Measurements from ENCODE around the gene C11orf97. TPM values are rescaled to one million over a fixed set of nuclear protein-coding genes. Genes with fewer than 3 reads are reported as not detected.
"Not testable (repeated sequence)": the region's sequence is repeated elsewhere in the genome, so short reads cannot be mapped to it uniquely, and the experiment has no call there.

Gene C11orf97
- polyA plus RNA-seq, 10 donors = not detected

DNA sequence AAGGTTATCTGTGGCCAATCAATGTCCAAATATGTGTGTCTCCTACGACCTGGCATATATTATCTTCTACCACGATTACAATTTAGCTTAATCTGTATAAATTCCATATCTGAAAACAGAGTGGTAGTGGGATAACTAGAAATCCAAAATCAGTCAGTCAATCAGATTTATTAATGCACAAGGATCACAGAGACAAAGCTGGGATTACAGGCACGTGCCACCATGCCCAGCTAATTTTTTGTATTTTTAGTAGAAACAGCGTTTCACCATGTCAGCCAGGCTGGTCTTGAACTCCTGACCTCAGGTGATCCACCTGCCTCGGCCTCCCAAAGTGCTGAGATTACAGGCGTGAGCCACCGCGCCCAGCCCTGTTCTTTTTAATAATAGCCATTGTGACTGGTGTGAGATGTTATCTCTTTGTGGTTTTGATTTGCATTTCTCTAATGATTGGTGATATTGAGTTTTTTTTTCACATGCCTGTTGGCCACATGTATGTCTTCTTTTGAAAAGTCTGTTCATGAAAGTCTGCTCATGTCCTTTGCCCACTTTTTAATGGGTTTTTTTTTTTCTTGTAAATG, 43.6 kb downstream of the C11orf97 start:
- DNase-seq = not testable (repeated sequence)

DNA sequence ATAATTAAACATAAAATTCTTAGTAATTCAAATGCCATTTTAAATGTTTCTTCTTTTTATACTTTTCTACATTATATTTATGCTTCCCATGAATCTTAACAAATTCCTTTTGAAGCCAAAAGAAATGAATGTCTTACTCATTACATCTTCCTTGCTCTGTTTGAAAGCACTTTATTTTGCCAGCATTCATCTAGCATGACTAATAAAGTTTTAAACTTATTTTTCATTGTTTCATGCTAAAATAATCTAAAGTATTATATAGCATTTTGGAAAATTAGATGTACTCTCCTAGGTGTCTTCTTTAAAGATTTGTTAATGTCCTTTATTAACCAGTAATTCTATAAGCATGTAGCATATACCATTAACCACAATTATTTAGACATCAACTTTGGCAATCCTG, 45.2 kb downstream of the C11orf97 start:
- no peak for DNase-seq

DNA sequence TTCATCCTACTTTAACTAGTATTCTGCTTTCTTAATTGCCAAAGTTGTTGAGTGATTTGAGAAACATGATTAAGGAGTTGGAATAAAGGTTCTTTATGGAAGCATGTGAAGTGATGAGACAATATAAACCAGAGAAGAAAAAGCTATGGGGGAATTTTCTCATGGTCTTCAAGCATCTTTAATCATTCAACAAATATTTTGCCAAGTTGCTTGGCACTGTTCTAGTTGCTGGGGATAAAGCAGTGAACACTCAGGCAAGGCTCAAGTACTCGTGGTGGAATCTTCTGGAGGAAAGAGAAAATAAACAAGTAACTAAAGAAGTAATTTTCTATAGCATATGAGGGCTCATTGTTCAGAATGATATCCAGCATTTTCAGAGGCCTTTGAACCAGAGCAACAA, 45.7 kb downstream of the C11orf97 start:
- peak in 1 of 3 donors; percentile 14 for DNase-seq

- no peak for DNase-seq
Observed at GRCh38 chr11:94558468-94558867, 46.2 kb downstream of the C11orf97 start.

DNA sequence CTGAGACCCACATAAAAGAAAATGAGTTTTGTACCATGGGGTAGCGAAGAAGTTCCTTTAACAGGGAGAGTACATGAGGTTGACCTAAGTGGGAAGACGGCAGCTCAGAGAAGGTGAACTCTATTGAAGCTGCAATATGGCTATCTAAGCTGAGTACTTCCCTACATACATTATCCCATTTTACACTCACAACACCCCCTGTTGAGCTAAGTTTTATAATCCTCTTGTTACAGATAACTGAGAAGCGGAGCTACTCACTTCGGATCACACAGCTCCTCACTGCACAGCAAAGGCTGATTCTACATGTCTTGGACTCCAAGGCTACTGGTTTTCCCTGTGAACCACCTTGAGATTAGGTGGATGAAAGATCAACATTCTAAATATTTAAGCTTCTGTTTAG, 46.7 kb downstream of the C11orf97 start:
- no peak for DNase-seq

- DNase-seq = no peak
Observed at GRCh38 chr11:94559361-94559760, 47.1 kb downstream of the C11orf97 start.

DNA sequence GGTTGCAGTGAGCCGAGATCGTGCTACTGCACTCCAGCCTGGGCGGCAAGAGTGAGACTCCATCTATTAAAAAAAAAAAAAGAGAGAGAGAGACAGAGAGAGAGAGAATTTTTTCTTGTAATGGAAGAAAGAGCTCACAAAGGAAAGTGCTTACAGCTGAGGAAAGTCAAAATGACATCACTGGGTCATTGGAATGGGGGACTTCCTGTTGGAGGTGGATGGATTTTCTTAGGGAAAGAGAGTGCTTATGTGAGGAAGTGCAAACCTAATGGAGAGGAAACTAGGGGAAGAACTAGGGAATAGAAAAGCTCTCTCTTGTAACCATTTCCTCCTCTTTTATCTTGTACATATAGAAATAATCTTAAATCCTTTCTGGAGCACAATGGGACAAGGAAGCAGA, 48.6 kb downstream of the C11orf97 start:
- no peak for DNase-seq

DNA sequence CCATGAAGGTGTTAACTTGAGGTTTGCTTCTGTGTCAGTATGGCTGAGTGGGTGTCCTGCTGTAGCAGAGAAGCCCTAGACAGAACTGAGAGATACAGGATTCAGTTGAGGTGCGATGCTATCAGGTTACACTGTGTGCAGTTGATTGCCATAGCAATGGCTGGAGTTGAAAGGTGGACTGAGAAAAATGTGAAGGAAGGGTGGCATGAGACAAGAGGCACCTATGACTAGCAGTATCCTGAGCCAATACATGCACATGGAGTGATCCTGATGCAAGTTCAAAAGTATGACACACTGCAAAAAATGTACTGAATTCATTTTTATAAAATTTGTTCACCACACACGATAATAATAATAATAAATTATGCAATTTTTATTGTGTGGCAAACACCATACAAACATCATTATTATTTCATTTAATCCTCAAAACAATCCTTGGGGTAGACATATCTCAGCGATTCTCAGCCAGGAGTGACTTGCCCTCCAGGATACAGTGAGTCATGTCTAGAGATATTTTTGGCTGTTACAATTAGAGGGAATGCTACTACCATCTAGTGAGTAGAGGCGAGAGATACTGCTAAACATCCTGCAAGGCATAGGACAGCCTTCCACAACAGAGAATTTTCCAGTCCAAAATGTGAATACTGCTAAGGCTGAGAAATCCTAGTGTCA, 51.1 kb downstream of the C11orf97 start:
- DNase-seq = peak in 2 of 3 donors; percentile 27 to 34

DNA sequence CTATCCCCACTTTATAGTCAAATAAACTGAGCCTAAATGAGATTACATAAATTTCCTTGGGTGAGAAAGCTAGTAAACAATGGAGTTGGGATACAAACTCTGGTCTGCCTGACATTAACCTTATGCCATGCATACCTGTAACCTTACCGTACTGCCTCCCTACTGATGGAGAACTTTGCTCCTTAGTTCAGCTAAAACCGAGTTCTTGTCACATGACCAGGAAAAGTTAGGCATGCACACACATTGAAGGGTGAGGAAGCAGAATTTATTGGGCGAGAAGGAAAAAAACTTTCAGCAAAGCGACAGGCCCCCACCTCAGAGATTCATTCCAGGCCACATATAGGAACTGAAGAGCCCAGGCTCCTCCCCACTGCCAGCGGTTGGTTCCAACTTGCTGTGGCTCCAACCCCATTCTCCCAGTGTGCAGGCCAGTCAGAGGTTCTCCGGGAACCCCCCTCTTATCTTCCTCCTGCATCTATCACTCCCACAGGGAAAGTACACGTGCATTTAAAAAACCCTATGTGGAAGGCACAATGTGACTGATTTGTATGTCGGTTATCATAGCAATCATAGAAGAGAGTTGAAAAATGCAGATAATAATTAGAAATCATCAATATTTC, 51.7 kb downstream of the C11orf97 start:
- DNase-seq = no peak

GRCh38 chr11:94567181-94567670, 55.0 kb downstream of the C11orf97 start, which contains the start of gene PIWIL4:
TSS of gene PIWIL4 (plus strand) at chr11:94567368. CDS start at chr11:94567519, 151 bp downstream.
- DNase-seq = no peak

DNA sequence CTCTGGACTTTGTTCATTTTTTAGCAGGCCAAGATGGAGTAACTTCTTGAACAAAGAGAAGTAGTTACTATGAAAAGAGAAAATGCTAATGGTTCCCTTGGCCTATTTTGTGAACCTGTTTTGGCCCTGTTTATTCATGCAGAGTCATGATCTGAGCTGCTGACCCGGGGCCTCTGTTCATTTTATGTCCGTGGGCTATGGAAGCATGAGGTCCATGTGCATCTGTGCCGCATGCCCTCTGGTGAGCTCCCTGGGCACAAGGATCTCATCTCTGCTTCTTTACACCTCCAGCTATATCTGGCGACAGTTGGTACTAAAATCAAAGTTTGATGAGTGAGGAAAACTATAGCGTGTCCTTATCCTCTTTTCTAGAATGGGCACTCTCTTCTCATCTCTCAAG, 55.9 kb downstream of the C11orf97 start:
- DNase-seq = no peak

DNA sequence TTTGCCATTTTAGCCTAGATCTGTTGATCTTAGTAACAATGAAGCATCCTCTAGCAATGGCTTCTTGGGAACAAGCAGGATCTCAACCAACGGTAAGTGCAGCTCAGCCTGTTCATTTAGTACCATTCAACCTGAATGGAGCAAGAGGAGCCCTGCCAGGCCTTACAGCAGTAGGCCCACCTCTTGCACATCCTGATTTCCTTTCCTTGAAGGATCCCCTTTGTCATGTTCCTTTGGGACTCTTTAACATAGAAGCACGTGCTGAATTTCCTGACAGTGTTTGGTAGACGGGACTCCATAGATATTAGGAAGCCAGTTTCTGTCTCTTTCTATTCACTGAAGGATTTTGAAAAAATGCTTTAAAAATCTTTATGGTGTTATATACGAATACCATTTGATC, 56.5 kb downstream of the C11orf97 start:
- DNase-seq = no peak

GRCh38 chr11:94572975-94573374, 60.7 kb downstream of the C11orf97 start:
- DNase-seq = not testable (repeated sequence)

GRCh38 chr11:94574193-94574961, 62.1 kb downstream of the C11orf97 start:
- peak in 1 of 3 donors; percentile 66 for DNase-seq

GRCh38 chr11:94576306-94576705, 64.0 kb downstream of the C11orf97 start:
- no peak for DNase-seq

DNA sequence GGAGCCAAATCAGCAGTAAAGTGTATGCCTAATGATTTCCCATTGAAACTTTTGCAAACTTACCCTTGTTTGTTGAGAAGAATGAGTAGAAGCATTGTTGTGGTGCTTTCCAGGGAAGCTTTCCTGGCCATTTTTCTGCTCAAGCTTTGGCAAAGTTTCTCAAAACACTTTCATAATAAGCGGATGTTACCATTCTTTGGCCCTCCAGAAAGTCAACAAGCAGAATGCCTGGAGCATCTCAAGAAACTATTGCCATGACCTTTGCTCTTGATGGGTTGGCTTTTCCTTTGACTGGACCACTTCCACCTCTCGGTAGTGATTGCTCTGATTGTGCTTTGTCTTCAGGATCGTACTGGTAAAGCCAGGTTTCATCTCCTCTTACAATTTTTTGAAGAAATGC, 65.6 kb downstream of the C11orf97 start:
- no peak for DNase-seq

Other genes with a start within 250 kb of the C11orf97 start
- gene IZUMO1R, start 207.9 kb upstream of the C11orf97 start, polyA plus RNA-seq (ENCODE audit: insufficient read length in 10 of 10) = not detected
- gene GPR83, start 111.0 kb upstream of the C11orf97 start, polyA plus RNA-seq (ENCODE audit: insufficient read length in 10 of 10) = under 1 TPM in 9 of 10 donors, not detected in 1; 0.09 to 0.39 (median 0.17) TPM
- gene MRE11, start 18.6 kb upstream of the C11orf97 start, polyA plus RNA-seq (ENCODE audit: insufficient read length in 10 of 10) = 10 to 100 TPM; 11.4 to 16.6 (median 14.8) TPM
- 10 to 100 TPM; 10.4 to 15.8 (median 13.1) TPM for gene ANKRD49, start 18.5 kb upstream of the C11orf97 start, polyA plus RNA-seq (ENCODE audit: insufficient read length in 10 of 10)
- gene FUT4, start 31.5 kb downstream of the C11orf97 start, polyA plus RNA-seq (ENCODE audit: insufficient read length in 10 of 10) = 1 to 10 TPM; 5.6 to 7.4 (median 6.3) TPM
- 1 to 10 TPM; 3.1 to 6.8 (median 4.6) TPM for gene PIWIL4, start 54.9 kb downstream of the C11orf97 start, polyA plus RNA-seq (ENCODE audit: insufficient read length in 10 of 10)